Parathyroid adenoma (tissue), 2 donors: ENCODE data around the gene RFX2.

Experiments
- H2AFZ ChIP-seq: fragments of 300-600 bp; sonication (generic); one replicate; pipeline ENCODE4 v1.7.0; 2017; ENCODE audit warnings: antibody characterized with exemption, mild to moderate bottlenecking
- H3K27ac ChIP-seq: fragments of 300-600 bp; sonication (generic); one replicate; pipeline ENCODE4 v1.7.0; 2017
- H3K27me3 ChIP-seq: fragments of 300-600 bp; sonication (generic); one replicate; pipeline ENCODE4 v1.7.0; 2017; ENCODE audit warnings: low read length; ENCODE audit not compliant: control insufficient read depth, insufficient read depth
- H3K36me3 ChIP-seq: fragments of 300-600 bp; sonication (generic); one replicate; pipeline ENCODE4 v1.7.0; 2017; ENCODE audit warnings: low read length; ENCODE audit not compliant: control insufficient read depth, insufficient read depth
- H3K4me1 ChIP-seq: fragments of 300-600 bp; sonication (generic); one replicate; pipeline ENCODE4 v1.7.0; 2017; ENCODE audit warnings: control low read depth
- H3K4me2 ChIP-seq: fragments of 300-600 bp; sonication (generic); one replicate; pipeline ENCODE4 v1.7.0; 2017; ENCODE audit warnings: low read length
- H3K4me3 ChIP-seq: fragments of 300-600 bp; sonication (generic); one replicate; pipeline ENCODE4 v1.7.0; 2017; ENCODE audit warnings: low read depth, low read length
- H3K79me2 ChIP-seq: fragments of 300-600 bp; sonication (generic); one replicate; pipeline ENCODE4 v1.7.0; 2017; ENCODE audit warnings: control low read depth
- H3K9ac ChIP-seq: fragments of 300-600 bp; sonication (generic); one replicate; pipeline ENCODE4 v1.7.0; 2017; ENCODE audit warnings: mild to moderate bottlenecking
- H3K9me3 ChIP-seq: fragments of 300-600 bp; sonication (generic); one replicate; pipeline ENCODE4 v1.7.0; 2017; ENCODE audit warnings: low read length; ENCODE audit not compliant: control insufficient read depth
- CTCF ChIP-seq: fragments of 300-600 bp; sonication (generic); IDR thresholded peaks from one replicate; pipeline ENCODE4 v1.7.0; 2017; ENCODE audit warnings: antibody characterized with exemption, mild to moderate bottlenecking
- donor health status: primary hyperparathyroidism.

The RFX2 gene

GRCh38 chr19:6088602-6089049, 21.7 kb downstream of the RFX2 start:
- H3K27me3 ChIP-seq: no peaks in the 10 kb centered on the region
- no peak for TF ChIP-seq CTCF
- no peak overlapping the region for H3K27ac ChIP-seq
- H3K4me3 ChIP-seq: no peak overlapping the region
- no peak overlapping the region for H3K9ac ChIP-seq
- peaks cover 8% of the 10 kb centered on the region for H3K4me1 ChIP-seq
- H3K36me3 ChIP-seq: no peaks in the 10 kb centered on the region
- H3K9me3 ChIP-seq: no peaks in the 10 kb centered on the region
- no peak overlapping the region for H2AFZ ChIP-seq
- no peaks in the 10 kb centered on the region for H3K79me2 ChIP-seq
- no peak overlapping the region for H3K4me2 ChIP-seq

- peak overlapping the region; percentile 6 for H2AFZ ChIP-seq
- no peak overlapping the region for H3K27ac ChIP-seq
- H3K79me2 ChIP-seq: no peaks in the 10 kb centered on the region
- no peak overlapping the region for H3K9ac ChIP-seq
- TF ChIP-seq CTCF: no peak
- no peak overlapping the region for H3K4me3 ChIP-seq
- no peaks in the 10 kb centered on the region for H3K36me3 ChIP-seq
- no peaks in the 10 kb centered on the region for H3K27me3 ChIP-seq
- H3K4me2 ChIP-seq: no peak overlapping the region
- H3K9me3 ChIP-seq: no peaks in the 10 kb centered on the region
- H3K4me1 ChIP-seq: peaks cover 2% of the 10 kb centered on the region
Observed at GRCh38 chr19:6087074-6087571, 23.2 kb downstream of the RFX2 start.

GRCh38 chr19:6086068-6086788, 24.1 kb downstream of the RFX2 start:
- Histone ChIP-seq H2AFZ (peak overlapping the region; percentile 6), H3K4me3 (no peak overlapping the region), H3K4me2 (no peak overlapping the region), H3K36me3 (no peaks in the 10 kb centered on the region), H3K9me3 (no peaks in the 10 kb centered on the region), H3K4me1 (no peaks in the 10 kb centered on the region), H3K79me2 (no peaks in the 10 kb centered on the region), H3K9ac (no peak overlapping the region), H3K27ac (no peak overlapping the region), H3K27me3 (no peaks in the 10 kb centered on the region)
- TF ChIP-seq CTCF: no peak

GRCh38 chr19:6084821-6085220, 25.5 kb downstream of the RFX2 start:
- H3K4me2 ChIP-seq: no peak overlapping the region
- no peak overlapping the region for H2AFZ ChIP-seq
- no peak overlapping the region for H3K4me3 ChIP-seq
- H3K27me3 ChIP-seq: no peaks in the 10 kb centered on the region
- no peaks in the 10 kb centered on the region for H3K9me3 ChIP-seq
- no peaks in the 10 kb centered on the region for H3K79me2 ChIP-seq
- H3K27ac ChIP-seq: no peak overlapping the region
- no peaks in the 10 kb centered on the region for H3K4me1 ChIP-seq
- H3K9ac ChIP-seq: no peak overlapping the region
- no peak for TF ChIP-seq CTCF
- no peaks in the 10 kb centered on the region for H3K36me3 ChIP-seq

DNA sequence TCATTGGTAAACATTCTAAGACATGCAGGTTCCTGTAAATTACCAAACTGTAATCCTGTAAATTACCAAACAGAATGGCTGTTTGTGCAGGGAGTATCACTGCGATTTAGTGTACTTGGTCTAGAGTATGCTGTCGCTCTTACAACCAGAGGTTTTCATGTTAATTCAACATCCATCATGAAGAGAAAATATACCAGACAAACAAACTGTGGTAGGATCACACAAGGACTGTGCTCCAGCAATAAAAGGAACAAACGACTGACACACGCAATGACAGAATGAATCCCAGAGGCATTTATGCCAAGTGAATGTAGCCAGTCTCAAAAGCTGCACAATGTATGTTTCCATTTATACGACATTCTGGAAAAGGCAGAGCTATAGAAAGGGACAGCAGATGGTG, 31.2 kb downstream of the RFX2 start:
- Histone ChIP-seq H3K4me1 (no peaks in the 10 kb centered on the region), H3K36me3 (no peaks in the 10 kb centered on the region), H3K4me3 (no peak overlapping the region)

More for the DNA sequence above, 31.2 kb downstream of the RFX2 start:
- Histone ChIP-seq H3K9ac (no peak overlapping the region), H3K27ac (no peak overlapping the region), H3K9me3 (no peaks in the 10 kb centered on the region), H3K79me2 (no peaks in the 10 kb centered on the region), H2AFZ (no peak overlapping the region), H3K4me2 (no peak overlapping the region), H3K27me3 (no peaks in the 10 kb centered on the region)
- no peak for TF ChIP-seq CTCF
